Fibroblast of lung (primary cell): ENCODE measurements around the gene SLC24A4.

Experiments
- CTCF ChIP-seq, 2 donors: IDR thresholded peaks in 1 of 2; conservative IDR thresholded peaks in 1 of 2; 1 replicate in 1 of 2; 2 replicates in 1 of 2; pipeline ENCODE4 v1.5.1; 2011 to 2012; ENCODE audit warnings: low read length in 2 of 2, control low read depth in 1 of 2, inconsistent platforms in 1 of 2, low read depth in 1 of 2, mild to moderate bottlenecking in 1 of 2
- EZH2 ChIP-seq: IDR thresholded peaks from 2 replicates; pipeline ENCODE4 v1.5.1; 2012; ENCODE audit warnings: low read length, control low read depth, mild to moderate bottlenecking; ENCODE audit errors: missing control alignments

GRCh38 chr14:92542766-92543554, 220.0 kb downstream of the SLC24A4 start:
- TF ChIP-seq CTCF (conservative IDR thresholded peaks at IDR 0.05 in 1 of 2, IDR thresholded peaks at IDR 0.05 in 1 of 2; ENCODE audit: low read depth in 1 of 2, low read length in 2 of 2) (no peak), EZH2 (no peak)
